Adrenal gland (tissue), 12 donors: ENCODE results near the gene NXN. TPM values are rescaled to one million over a fixed set of nuclear protein-coding genes. Genes with fewer than 3 reads are reported as not detected.

Experiments used
- DNase-seq, 7 donors: peaks; one replicate each; pipeline ENCODE4 v3.0.0-alpha.2; 2019 to 2020
- H3K27ac ChIP-seq, 5 donors: fragments of 200-600 bp; sonication (generic) in 4 of 5; 1 replicate in 3 of 5; 2 replicates in 2 of 5; pipeline versions ENCODE4 v1.5.1 to v1.8.0; 2016 to 2020; ENCODE audit warnings: mild to moderate bottlenecking in 1 of 5
- H3K27me3 ChIP-seq: fragments of 200-600 bp; 2 replicates; pipeline ENCODE4 v1.8.0; 2021
- H3K36me3 ChIP-seq, 2 donors: fragments of 200-600 bp; replicated peaks in 1 of 2; 1 replicate in 1 of 2; 2 replicates in 1 of 2; pipeline versions ENCODE4 v1.5.1 to v1.8.0; 2018 to 2022
- H3K4me1 ChIP-seq, 2 donors: fragments of 200-600 bp; replicated peaks in 1 of 2; 1 replicate in 1 of 2; 2 replicates in 1 of 2; pipeline versions ENCODE4 v1.5.1 to v1.8.0; 2018 to 2021
- H3K4me3 ChIP-seq, 4 donors: fragments of 200-600 bp; sonication (generic) in 3 of 4; one replicate each; pipeline ENCODE4 v1.5.1; 2016 to 2018
- H3K9me3 ChIP-seq, 3 donors: fragments of 200-600 bp; sonication (generic) in 1 of 3; replicated peaks in 1 of 3; 1 replicate in 2 of 3; 2 replicates in 1 of 3; pipeline versions ENCODE4 v1.5.1 to v1.8.0; 2016 to 2021
- POLR2A ChIP-seq, 2 donors: fragments of 450-650 bp; IDR thresholded peaks; one replicate each; pipeline ENCODE4 v1.6.1; 2017; ENCODE audit warnings: antibody characterized with exemption in 2 of 2, mild to moderate bottlenecking in 2 of 2, moderate library complexity in 1 of 2
- WGBS, 4 donors: extraction: QIAGEN DNeasy Blood & Tissue Kit in 2 of 4; methylation state at CpG; one replicate each; pipeline versions ENCODE4 v1.1.5 to v1.1.7; 2013 to 2017; 5-methylcytosine and 5-hydroxymethylcytosine counted together
- intact Hi-C, 2 donors: fragments of 100-400 bp; cut with DNase I; formaldehyde crosslinking; loops; one replicate each; pipeline versions ENCODE4 v1.14.1 to v1.15.0; 2022 to 2023
- polyA plus RNA-seq, 3 donors: library from polyadenylated mRNA; stranded (reverse); fragments of 200-250 nt in 2 of 3; fragments of 350-450 nt in 1 of 3; fragmentation: Illumina TruSeq in 1 of 3; extraction: RNeasy Lipid Tissue Mini Kit (QIAGEN cat#74804) in 1 of 3; gene quantifications; one replicate each; pipeline ENCODE4 v1.2.3, GENCODE V29; 2013 to 2014
- total RNA-seq, 9 donors: library from RNA; depleted of rRNA in 4 of 9; stranded (reverse); fragments of >200 nt in 4 of 9; fragments of 120-200 nt in 1 of 9; fragmentation: NEBNext Ultra II Directional in 1 of 9; extraction: Animal tissue kit (Norgen Biotek cat#: 25700) in 1 of 9; gene quantifications; one replicate each; pipeline versions ENCODE4 v1.1.0 to v1.2.4, GENCODE V29; 2013 to 2023
- TF ChIP-seq, protein P1 (sequence below), 6 experiments: fragments of 450-650 bp in 4 of 6; fragments of 200-600 bp in 2 of 6; sonication (generic) in 1 of 6; IDR thresholded peaks; 1 replicate in 5 of 6; 2 replicates in 1 of 6; pipeline versions ENCODE4 v1.5.1 to v1.8.0; 2016 to 2021; ENCODE audit warnings: antibody characterized with exemption in 6 of 6, mild to moderate bottlenecking in 2 of 6, moderate library complexity in 1 of 6
- donor health status: healthy with polysubstance abuse.
- donor health status: Bipolar disorder and iron deficiency.
- donor health status: DM: yes; HTN: yes; CAD: no.
- donor health status: DM: no; HTN: no; CAD: no.
- donor health status: DM: no; HTN: no; CAD: no.
- donor health status: DM: yes; HTN: yes; CAD: no.

NXN gene
- total and polyA plus RNA-seq, 12 donors, result 3.6 to 24.7 (median 10.9) TPM

DNA sequence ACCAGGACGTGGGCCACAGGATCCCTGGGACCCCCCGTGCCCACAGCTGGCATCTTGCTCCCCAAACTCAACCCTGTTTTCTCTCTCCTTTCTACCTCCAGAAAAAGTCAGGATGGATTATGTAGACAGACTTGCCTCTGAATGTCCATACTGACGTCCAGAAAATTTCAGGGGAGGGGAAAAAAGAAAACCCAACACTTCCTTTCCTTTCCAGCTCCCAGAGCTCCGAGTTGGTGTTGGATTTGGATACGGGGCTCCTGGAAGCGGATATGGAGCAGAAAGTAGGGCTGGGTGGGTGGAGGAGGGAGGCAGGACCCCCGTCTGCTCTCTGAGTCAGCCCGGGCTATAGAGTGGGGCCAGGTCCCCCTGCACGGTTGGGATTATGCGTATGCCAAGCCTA is 127.2 kb downstream of the NXN start:
- Histone ChIP-seq H3K27me3 (no peaks in the 10 kb centered on the region), H3K9me3 (no peaks in the 10 kb centered on the region), H3K4me3 (no peak overlapping the region), H3K27ac (no peak overlapping the region), H3K36me3 (no peaks in the 10 kb centered on the region), H3K4me1 (no peaks in the 10 kb centered on the region)
- intact Hi-C loops, result no loop called here
- TF ChIP-seq, protein P1, sequence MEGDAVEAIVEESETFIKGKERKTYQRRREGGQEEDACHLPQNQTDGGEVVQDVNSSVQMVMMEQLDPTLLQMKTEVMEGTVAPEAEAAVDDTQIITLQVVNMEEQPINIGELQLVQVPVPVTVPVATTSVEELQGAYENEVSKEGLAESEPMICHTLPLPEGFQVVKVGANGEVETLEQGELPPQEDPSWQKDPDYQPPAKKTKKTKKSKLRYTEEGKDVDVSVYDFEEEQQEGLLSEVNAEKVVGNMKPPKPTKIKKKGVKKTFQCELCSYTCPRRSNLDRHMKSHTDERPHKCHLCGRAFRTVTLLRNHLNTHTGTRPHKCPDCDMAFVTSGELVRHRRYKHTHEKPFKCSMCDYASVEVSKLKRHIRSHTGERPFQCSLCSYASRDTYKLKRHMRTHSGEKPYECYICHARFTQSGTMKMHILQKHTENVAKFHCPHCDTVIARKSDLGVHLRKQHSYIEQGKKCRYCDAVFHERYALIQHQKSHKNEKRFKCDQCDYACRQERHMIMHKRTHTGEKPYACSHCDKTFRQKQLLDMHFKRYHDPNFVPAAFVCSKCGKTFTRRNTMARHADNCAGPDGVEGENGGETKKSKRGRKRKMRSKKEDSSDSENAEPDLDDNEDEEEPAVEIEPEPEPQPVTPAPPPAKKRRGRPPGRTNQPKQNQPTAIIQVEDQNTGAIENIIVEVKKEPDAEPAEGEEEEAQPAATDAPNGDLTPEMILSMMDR (IDR thresholded peaks at IDR 0.05), result no peak
- TF ChIP-seq POLR2A (IDR thresholded peaks at IDR 0.05), result no peak
- 77 to 90% (median 87%) methylated on average over 9 to 10 of the region's 10 CpGs for WGBS, 4 donors
- DNase-seq, result no peak

DNA sequence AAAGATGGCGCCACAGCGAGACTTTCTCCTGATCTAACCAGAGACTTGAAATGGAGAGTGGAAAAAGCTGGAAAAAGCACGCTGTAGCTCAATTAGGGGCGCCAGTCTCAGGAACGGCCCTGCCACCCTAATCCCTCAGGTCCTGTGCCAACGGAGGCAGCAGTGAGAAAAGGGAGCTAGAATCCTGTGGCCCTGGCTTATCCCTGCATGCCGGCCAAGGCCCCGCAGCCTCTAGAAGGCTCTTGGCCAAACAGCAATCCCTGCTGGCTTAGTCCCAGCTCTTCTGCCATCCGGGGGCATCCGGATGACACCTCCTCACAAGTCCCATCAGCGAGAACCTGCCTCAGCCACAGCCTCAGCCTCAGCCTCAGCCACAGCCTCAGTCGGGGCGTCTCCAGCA is 127.7 kb downstream of the NXN start:
- Histone ChIP-seq H3K36me3 (no peaks in the 10 kb centered on the region), H3K4me1 (no peaks in the 10 kb centered on the region), H3K27me3 (no peaks in the 10 kb centered on the region), H3K4me3 (no peak overlapping the region), H3K27ac (no peak overlapping the region), H3K9me3 (no peaks in the 10 kb centered on the region)
- no peak for DNase-seq
- intact Hi-C loops, result no loop called here
- WGBS, 4 donors, result 75 to 83% (median 79%) methylated on average over 6 to 13 of the region's 13 CpGs
- TF ChIP-seq POLR2A (IDR thresholded peaks at IDR 0.05), result no peak
- TF ChIP-seq, protein P1 (IDR thresholded peaks at IDR 0.05), result no peak

DNA sequence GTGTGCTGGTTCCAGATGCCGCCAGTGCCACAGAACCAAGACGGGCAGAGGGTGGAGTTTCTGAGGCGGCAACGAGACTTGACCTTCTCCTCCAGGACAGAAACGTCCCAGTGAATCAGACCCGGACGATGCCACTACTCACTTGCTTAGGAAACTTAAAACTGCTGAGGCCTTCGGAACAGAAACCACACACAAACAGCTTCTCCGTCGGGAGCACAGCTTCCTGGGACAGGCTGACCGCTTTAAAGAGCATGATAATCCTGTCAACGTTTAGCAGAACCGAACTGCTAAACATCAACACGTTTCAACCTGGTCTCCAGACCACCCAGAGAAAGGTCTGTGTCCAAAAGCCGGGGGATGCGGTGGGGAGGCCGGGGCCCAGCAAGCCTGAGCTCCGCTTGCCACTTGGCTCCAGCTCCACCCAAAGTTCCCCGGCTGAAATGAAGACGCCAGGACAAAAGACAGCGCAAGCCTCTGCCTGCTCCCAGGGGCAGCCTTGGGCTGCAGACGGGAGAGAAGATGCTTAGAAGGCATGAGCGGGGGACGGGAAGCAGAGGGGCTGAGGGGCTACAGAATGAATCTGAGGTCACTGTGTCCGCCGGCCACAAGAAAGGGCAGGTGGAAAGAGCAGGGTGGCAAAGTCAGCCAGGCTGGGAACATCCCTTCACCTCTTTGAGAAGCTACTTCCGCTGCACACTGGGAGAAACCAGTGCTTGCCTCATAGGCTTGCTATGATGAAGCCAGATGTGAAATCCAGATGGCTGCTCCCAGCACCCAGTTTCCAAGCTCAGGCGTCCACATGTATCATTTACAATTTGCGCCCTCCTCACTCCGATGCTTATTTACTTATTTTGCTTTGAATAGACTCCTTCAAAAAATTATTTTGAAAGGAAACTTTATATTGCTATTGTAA is 128.5 kb downstream of the NXN start:
- Histone ChIP-seq H3K27ac (no peak overlapping the region), H3K9me3 (no peaks in the 10 kb centered on the region), H3K27me3 (no peaks in the 10 kb centered on the region), H3K36me3 (no peaks in the 10 kb centered on the region), H3K4me3 (no peak overlapping the region), H3K4me1 (no peaks in the 10 kb centered on the region)
- 59 to 78% (median 73%) methylated on average over 18 to 30 of the region's 30 CpGs for WGBS, 4 donors
- TF ChIP-seq, protein P1 (IDR thresholded peaks at IDR 0.05), result no peak
- intact Hi-C loops, result no loop called here
- no peak for DNase-seq

DNA sequence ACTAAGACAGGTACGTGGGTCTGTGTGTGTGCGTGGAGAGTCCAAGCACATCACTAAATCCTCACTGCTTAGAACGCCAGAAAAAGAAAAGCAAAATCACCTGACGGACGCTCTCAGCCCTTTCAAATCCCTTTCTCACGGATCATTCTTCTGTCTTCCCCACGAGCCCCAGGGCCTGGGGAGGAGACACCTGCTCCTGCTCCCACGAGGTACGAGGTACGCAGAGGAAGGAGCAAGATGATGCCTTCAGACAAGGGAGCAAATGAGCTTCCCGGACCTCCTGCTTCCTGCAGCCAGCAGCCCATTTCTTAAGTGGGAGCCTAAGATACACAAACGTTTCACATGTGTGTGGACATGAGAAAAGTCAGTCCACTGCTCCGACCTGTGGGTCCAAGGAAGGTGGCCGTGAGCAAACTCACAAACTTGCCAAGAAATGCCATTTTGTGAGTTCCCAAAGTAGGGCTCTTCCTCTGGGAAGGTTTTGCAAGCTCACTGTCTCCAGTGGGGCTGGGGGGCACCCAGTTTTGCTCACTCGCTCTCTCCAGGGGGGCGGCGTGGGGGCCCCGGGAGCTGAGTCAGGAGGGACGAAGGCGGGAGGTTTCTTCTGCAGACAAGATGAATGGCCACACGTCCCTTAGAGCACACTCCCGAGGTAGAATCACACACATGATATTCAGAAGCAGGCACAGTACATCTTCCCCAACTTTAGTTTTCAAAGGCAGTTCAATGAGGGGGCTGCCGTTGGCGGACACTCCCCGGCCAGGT is 129.3 kb downstream of the NXN start:
- Histone ChIP-seq H3K27ac (no peak overlapping the region), H3K36me3 (no peaks in the 10 kb centered on the region), H3K4me3 (no peak overlapping the region), H3K27me3 (no peaks in the 10 kb centered on the region), H3K4me1 (no peaks in the 10 kb centered on the region), H3K9me3 (no peaks in the 10 kb centered on the region)
- 80 to 85% (median 82%) methylated on average over 18 to 25 of the region's 25 CpGs for WGBS, 4 donors
- TF ChIP-seq POLR2A (IDR thresholded peaks at IDR 0.05), result no peak
- TF ChIP-seq, protein P1 (IDR thresholded peaks at IDR 0.05), result no peak
- DNase-seq, result no peak
- intact Hi-C loops, result no loop called here
